Upper lobe of left lung (tissue), 6 donors: ENCODE measurements around the gene DMXL1. TPM values are rescaled to one million over a fixed set of nuclear protein-coding genes. Genes with fewer than 3 reads are reported as not detected.

Experiments used
- ATAC-seq, 2 donors: fragments of 200-7000 bp; cut with Tn5 transposase; one replicate each; pipeline ENCODE4 v1.9.1; 2022; ENCODE audit warnings: mild to moderate bottlenecking in 2 of 2, moderate library complexity in 2 of 2; ENCODE audit not compliant: low FRiP score in 2 of 2
- DNase-seq, 2 donors: peaks; one replicate each; pipeline ENCODE4 v3.0.0-alpha.2; 2019 to 2020
- H3K27ac ChIP-seq, 4 donors: fragments of 200-600 bp; sonication (generic); one replicate each; pipeline ENCODE4 v1.5.1; 2016 to 2019
- H3K27me3 ChIP-seq, 4 donors: fragments of 200-600 bp; sonication (generic); one replicate each; pipeline ENCODE4 v1.5.1; 2017 to 2019
- H3K36me3 ChIP-seq, 4 donors: fragments of 200-600 bp; sonication (generic); one replicate each; pipeline ENCODE4 v1.5.1; 2016 to 2019
- H3K4me1 ChIP-seq, 4 donors: fragments of 200-600 bp; sonication (generic); one replicate each; pipeline ENCODE4 v1.5.1; 2018 to 2019
- H3K4me3 ChIP-seq, 4 donors: fragments of 200-600 bp; sonication (generic); one replicate each; pipeline ENCODE4 v1.5.1; 2017 to 2019; ENCODE audit warnings: mild to moderate bottlenecking in 2 of 4, moderate library complexity in 1 of 4
- H3K9me3 ChIP-seq, 4 donors: fragments of 200-600 bp; sonication (generic); one replicate each; pipeline ENCODE4 v1.5.1; 2018 to 2019
- EP300 ChIP-seq, 4 donors: sonication (generic); formaldehyde crosslinking; IDR thresholded peaks; one replicate each; pipeline ENCODE4 v1.5.1; 2017; ENCODE audit warnings: antibody characterized with exemption in 4 of 4, control low read depth in 2 of 4
- POLR2A ChIP-seq, 4 donors: fragments of 450-650 bp; IDR thresholded peaks; one replicate each; pipeline ENCODE4 v1.5.1; 2016 to 2017; ENCODE audit warnings: antibody characterized with exemption in 4 of 4, mild to moderate bottlenecking in 2 of 4
- POLR2AphosphoS5 ChIP-seq, 2 donors: sonication (generic); formaldehyde crosslinking; IDR thresholded peaks; one replicate each; pipeline ENCODE4 v1.5.1; 2017; ENCODE audit warnings: antibody characterized with exemption in 2 of 2
- WGBS, 2 donors: methylation state at CpG; one replicate each; pipeline ENCODE4 v1.1.5; 2017 to 2018; 5-methylcytosine and 5-hydroxymethylcytosine counted together
- total RNA-seq, 6 donors: library from RNA; depleted of rRNA in 4 of 6; stranded (reverse); fragments of >200 nt in 4 of 6; gene quantifications; one replicate each; pipeline versions ENCODE4 v1.1.0 to v1.2.1, GENCODE V29; 2016 to 2021
- TF ChIP-seq, protein P1 (sequence below), 6 experiments: fragments of 450-650 bp in 4 of 6; fragments of 200-600 bp in 2 of 6; sonication (generic) in 2 of 6; IDR thresholded peaks; one replicate each; pipeline ENCODE4 v1.5.1; 2016 to 2019; ENCODE audit warnings: antibody characterized with exemption in 6 of 6
- donor health status: DM: no; HTN: no; CAD: no; lungs with moderate emphysema.
- donor health status: DM: no; HTN: yes; CAD: no; lungs with severe emphysema.

Gene DMXL1, protein sequence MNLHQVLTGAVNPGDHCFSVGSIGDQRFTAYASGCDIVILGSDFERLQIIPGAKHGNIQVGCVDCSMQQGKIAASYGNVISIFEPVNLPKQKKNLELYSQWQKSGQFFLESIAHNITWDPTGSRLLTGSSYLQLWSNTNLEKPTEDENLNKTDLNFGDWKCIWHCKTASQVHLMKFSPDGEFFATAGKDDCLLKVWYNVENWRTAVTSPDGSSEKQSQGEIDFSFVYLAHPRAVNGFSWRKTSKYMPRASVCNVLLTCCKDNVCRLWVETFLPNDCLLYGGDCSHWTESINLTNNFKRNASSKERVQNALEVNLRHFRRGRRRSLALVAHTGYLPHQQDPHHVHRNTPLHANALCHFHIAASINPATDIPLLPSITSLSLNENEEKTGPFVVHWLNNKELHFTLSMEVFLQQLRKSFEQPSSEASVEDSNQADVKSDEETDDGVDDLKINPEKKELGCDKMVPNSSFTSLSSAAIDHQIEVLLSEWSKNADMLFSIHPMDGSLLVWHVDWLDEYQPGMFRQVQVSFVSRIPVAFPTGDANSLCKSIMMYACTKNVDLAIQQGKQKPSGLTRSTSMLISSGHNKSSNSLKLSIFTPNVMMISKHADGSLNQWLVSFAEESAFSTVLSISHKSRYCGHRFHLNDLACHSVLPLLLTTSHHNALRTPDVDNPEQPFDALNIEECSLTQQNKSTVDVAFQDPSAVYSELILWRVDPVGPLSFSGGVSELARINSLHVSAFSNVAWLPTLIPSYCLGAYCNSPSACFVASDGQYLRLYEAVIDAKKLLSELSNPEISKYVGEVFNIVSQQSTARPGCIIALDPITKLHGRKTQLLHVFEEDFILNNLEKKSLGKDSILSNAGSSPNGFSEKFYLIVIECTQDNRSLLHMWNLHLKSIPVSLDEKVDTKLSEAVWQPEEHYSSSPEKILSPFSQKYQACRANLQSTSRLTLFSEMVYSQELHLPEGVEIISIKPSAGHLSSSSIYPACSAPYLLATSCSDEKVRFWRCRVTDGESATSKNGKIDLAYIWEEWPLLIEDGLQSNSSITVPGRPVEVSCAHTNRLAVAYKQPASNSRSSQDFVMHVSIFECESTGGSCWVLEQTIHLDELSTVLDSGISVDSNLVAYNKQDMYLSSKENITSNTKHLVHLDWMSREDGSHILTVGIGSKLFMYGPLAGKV (N-terminal part only)
- 100 to 1,000 TPM in 1 of 6 donors, 10 to 100 TPM in 5; 37.7 to 102 (median 52.9) TPM for total RNA-seq

DNA sequence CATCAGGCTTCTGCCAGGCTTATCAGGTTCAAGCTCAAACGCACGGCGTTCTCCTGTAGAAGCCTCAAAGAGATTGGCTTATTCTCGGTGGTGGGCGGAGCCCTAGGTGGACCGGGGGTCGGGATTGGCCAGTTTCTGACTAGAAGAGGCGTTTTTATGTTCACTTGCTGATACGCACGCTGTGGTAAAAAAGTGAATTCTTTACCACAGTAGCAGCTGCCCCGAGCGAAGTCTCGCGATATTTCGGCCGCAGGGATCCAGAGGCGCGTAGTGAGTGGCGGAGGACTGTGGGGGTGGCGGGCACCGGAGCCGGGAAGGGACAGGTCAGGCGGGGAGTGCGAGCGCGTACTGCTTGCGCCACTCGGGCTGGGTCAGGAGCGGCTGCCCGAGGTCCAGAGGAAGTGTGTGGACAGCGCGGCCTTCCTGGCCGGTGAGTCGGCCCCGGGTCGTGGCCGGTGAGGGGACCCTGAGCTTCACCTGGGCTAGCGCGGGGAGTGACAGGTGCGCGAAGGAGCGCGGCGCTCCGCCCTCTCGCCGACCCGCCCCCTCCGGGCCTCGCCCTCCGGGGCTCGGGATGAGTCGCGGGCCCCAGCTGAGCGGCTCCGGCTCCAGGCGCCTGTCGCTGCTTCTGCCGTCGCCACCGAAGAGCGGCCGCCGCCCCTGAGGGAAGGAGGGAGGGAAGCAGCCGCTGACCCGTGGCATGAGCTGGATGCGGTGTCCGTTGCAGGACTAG is at the start of gene DMXL1:
DMXL1 (plus strand) TSS at position 260 of the 733 bp plus-strand sequence. CDS start 483 bp downstream, outside the sequence.
- Histone ChIP-seq H3K27ac (peak within 1 kb of the TSS; percentile 94 to 99 (median 98)), H3K27me3 (no peaks in the 10 kb centered on the region), H3K4me1 (peaks cover 16 to 43% (median 35%) of the 10 kb centered on the region in 4 donors), H3K36me3 (no peaks in the 10 kb centered on the region), H3K9me3 (no peaks in the 10 kb centered on the region), H3K4me3 (peak within 1 kb of the TSS; percentile 67 to 96 (median 76))
- TF ChIP-seq POLR2AphosphoS5 (IDR thresholded peaks at IDR 0.05) = peak; percentile 83 to 85
- TF ChIP-seq, protein P1, sequence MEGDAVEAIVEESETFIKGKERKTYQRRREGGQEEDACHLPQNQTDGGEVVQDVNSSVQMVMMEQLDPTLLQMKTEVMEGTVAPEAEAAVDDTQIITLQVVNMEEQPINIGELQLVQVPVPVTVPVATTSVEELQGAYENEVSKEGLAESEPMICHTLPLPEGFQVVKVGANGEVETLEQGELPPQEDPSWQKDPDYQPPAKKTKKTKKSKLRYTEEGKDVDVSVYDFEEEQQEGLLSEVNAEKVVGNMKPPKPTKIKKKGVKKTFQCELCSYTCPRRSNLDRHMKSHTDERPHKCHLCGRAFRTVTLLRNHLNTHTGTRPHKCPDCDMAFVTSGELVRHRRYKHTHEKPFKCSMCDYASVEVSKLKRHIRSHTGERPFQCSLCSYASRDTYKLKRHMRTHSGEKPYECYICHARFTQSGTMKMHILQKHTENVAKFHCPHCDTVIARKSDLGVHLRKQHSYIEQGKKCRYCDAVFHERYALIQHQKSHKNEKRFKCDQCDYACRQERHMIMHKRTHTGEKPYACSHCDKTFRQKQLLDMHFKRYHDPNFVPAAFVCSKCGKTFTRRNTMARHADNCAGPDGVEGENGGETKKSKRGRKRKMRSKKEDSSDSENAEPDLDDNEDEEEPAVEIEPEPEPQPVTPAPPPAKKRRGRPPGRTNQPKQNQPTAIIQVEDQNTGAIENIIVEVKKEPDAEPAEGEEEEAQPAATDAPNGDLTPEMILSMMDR (IDR thresholded peaks at IDR 0.05) = peak in 1 of 6 experiments; percentile 18
- TF ChIP-seq EP300 (IDR thresholded peaks at IDR 0.05) = no peak
- TF ChIP-seq POLR2A (IDR thresholded peaks at IDR 0.05) = peak in 3 of 4 donors; percentile 73 to 91 (median 88)
- DNase-seq (peak; percentile 96 to 100), ATAC-seq (peak; percentile 97 to 99)
- WGBS, 2 donors = 0% methylated on average over 7 to 25 of the region's 68 CpGs

DNA sequence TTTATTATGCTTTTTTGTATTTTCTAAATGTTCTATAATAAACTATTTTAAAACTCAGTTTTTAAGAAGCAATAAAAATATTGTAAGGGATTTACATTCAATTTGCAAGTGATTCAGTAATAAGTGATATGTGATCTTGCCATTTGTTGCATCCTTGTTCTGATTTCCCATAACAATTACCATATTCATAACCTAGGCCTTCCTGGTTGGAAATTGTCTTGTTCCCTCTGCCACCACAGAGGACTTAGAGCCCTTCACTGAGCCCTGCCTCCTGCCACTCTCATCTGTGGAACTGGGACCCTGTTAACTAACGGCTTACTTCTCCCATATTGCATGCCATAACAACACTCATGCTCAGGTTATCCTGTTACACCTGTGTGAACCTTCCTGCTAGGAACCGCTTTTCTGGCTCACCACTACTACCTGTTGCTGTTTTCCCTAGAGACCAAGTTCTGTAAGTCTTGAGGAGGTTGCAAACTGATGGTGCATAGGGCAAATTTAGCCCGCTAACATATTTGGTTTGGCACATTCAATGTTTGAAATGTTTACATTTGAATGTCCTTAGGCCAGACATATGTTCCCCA is 49.6 kb upstream of the DMXL1 start:
- 83 to 94% methylated on average over 3 of the region's 3 CpGs for WGBS, 2 donors
- ATAC-seq = no peak

DNA sequence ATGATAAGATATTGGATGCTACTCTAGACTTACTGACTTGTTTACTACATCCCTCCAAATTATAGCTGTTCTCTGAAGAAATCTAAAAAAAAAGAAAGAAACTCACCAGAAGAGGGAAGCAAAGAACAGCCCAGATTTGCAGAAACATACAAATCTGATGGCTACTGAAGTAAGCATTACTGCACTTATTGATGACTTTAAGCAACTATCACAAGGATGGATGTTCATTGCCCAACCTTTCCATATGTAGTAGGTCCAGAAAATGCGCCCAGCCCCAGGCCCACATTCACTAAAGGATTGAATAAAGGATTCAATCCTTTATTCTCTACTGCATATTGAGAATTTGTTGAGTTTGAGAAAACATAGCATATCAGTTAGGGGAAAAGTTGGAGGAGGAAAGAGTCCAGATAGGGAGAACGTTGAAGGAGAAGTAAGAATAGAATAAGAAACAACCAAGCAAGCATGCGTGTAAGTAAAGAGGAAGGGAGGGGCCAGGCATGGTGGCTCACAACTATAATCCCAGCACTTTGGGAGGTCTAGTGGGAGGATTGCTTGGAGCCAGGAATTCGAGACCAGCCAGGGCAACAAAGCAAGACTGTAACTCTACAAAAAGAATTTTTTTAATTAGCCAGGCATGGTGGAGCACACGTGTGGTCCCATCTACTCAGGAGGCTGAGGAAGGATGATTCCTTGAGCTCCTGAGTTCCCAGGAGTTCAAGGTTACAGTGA is 48.7 kb upstream of the DMXL1 start:
- Histone ChIP-seq H3K4me1 (no peaks in the 10 kb centered on the region), H3K9me3 (peaks cover 0 to 5% (median 3%) of the 10 kb centered on the region in 4 donors), H3K27ac (no peak overlapping the region), H3K4me3 (no peak overlapping the region), H3K36me3 (no peaks in the 10 kb centered on the region), H3K27me3 (no peaks in the 10 kb centered on the region)
- no peak for DNase-seq
- 47 to 63% methylated on average over 5 of the region's 5 CpGs for WGBS, 2 donors
- ATAC-seq = peak in 1 of 2 donors; percentile 64
- TF ChIP-seq, protein P1 (IDR thresholded peaks at IDR 0.05) = peak in 2 of 6 experiments; percentile 29 to 40
- TF ChIP-seq POLR2A (IDR thresholded peaks at IDR 0.05) = no peak

More for the DNA sequence above, 49.6 kb upstream of the DMXL1 start:
- no peaks in the 10 kb centered on the region for H3K4me1 ChIP-seq
- no peaks in the 10 kb centered on the region for H3K36me3 ChIP-seq
- no peaks in the 10 kb centered on the region for H3K27me3 ChIP-seq
- peaks cover 0 to 5% (median 3%) of the 10 kb centered on the region in 4 donors for H3K9me3 ChIP-seq
- H3K27ac ChIP-seq = no peak overlapping the region
- TF ChIP-seq, protein P1 (IDR thresholded peaks at IDR 0.05) = no peak
- TF ChIP-seq POLR2A (IDR thresholded peaks at IDR 0.05) (no peak), POLR2AphosphoS5 (IDR thresholded peaks at IDR 0.05) (no peak), EP300 (IDR thresholded peaks at IDR 0.05) (no peak)
- no peak for DNase-seq
- H3K4me3 ChIP-seq = no peak overlapping the region
